Endothelial cell (in vitro differentiated cells): ENCODE data around the gene ZNF442. TPM values are rescaled to one million over a fixed set of nuclear protein-coding genes. Genes with fewer than 3 reads are reported as not detected.
"Not testable (repeated sequence)": the region's sequence is repeated elsewhere in the genome, so short reads cannot be mapped to it uniquely, and the experiment has no call there.

Source experiments
- DNase-seq: peaks from one replicate; pipeline ENCODE4 v3.0.0; 2021; ENCODE audit warnings: low spot score
- H3K27ac Mint-ChIP-seq: one replicate; pipeline ENCODE4 v1.8.0; 2021; ENCODE audit warnings: mixed read lengths, inconsistent platforms; ENCODE audit not compliant: unreplicated experiment
- H3K27me3 Mint-ChIP-seq: one replicate; pipeline ENCODE4 v1.8.0; 2021; ENCODE audit warnings: mild to moderate bottlenecking, moderate library complexity, mixed read lengths, inconsistent platforms; ENCODE audit not compliant: unreplicated experiment
- H3K36me3 Mint-ChIP-seq: one replicate; pipeline ENCODE4 v1.8.0; 2021; ENCODE audit warnings: mild to moderate bottlenecking, low read depth, mixed read lengths, inconsistent platforms; ENCODE audit not compliant: unreplicated experiment
- H3K4me1 Mint-ChIP-seq: one replicate; pipeline ENCODE4 v1.8.0; 2021; ENCODE audit warnings: mild to moderate bottlenecking, mixed read lengths, inconsistent platforms; ENCODE audit not compliant: unreplicated experiment
- H3K4me3 Mint-ChIP-seq: one replicate; pipeline ENCODE4 v1.8.0; 2021; ENCODE audit warnings: mild to moderate bottlenecking, mixed read lengths, inconsistent platforms; ENCODE audit not compliant: unreplicated experiment
- H3K9me3 Mint-ChIP-seq: one replicate; pipeline ENCODE4 v1.8.0; 2021; ENCODE audit warnings: mixed read lengths, inconsistent platforms; ENCODE audit not compliant: unreplicated experiment
- long read RNA-seq: library from polyadenylated mRNA; unstranded; transcript quantifications from one replicate; pipeline ENCODE4 v2.0.0, GENCODE V29; 2020; ENCODE audit not compliant: unreplicated experiment
- total RNA-seq: library from RNA; stranded (reverse); fragmentation: NEBNext Ultra II Directional; extraction: Animal tissue kit (Norgen Biotek cat#: 25700); gene quantifications from one replicate; pipeline ENCODE4 v1.2.1, GENCODE V29; 2021; ENCODE audit not compliant: unreplicated experiment
- TF ChIP-seq, protein P1 (sequence below): fragments of 200-600 bp; sonication (generic); IDR thresholded peaks from one replicate; pipeline ENCODE4 v1.5.0; 2021; ENCODE audit warnings: antibody characterized with exemption; ENCODE audit not compliant: unreplicated experiment

ZNF442 gene
- 4.0 TPM for total RNA-seq
- long read RNA-seq, result 0 reads

DNA sequence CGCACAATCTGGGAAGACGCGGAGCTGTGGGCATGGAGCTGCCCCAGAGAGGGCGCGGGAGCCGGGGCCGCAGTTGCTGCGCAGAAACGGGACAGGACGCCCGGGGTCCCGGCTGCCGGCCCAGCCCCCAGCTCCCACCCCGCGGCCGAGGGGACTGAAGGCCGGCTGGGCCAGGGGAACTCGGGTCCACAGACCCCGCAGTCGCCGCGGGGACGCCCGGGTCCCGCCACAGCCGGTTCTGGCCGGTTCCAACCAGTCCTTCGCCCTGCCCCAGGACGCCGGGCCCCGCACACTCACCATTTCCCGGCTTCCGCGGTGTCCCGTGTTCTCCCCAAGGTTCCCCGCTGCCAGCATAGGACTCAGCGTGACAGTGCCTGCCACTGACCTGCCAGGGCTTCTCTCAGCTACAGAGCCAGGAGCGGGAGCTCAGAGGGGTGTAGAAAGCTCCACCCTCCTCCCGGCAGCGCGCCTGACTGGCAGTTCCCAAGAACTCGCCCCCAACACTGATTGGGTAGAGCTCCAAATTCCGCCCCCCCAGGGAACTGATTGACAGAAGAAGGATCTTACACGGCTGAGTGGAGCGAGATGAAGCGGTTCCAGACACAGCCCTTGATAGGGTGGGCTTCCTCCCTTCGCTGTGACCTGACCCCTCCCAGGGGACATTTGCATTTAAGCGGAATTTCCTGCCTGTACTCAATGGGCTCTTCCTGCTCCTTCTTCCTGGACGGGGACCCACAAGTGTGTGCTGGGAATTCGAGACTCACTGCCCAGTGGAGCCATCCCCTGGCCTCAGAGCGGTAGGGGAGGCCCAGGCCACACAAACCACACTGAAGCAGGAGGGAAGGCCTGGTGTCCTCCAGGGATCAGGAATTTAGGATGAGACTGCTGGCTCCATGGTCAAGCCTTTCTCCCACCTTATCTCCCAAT lies at the start of gene ZNF442:
Gene ZNF442, minus strand, starts transcription at position 448 of the 927 bp plus-strand sequence. CDS start 2,052 bp downstream, outside the sequence.
- Mint-ChIP-seq H3K9me3 (peaks cover 16% of the 10 kb centered on the region), H3K36me3 (peaks cover 37% of the 10 kb centered on the region), H3K27me3 (peaks cover 7% of the 10 kb centered on the region), H3K4me1 (peaks cover 10% of the 10 kb centered on the region), H3K27ac (peak within 1 kb of the TSS; percentile 92), H3K4me3 (peak within 1 kb of the TSS; percentile 95)
- peak; percentile 91 for DNase-seq
- TF ChIP-seq, protein P1, sequence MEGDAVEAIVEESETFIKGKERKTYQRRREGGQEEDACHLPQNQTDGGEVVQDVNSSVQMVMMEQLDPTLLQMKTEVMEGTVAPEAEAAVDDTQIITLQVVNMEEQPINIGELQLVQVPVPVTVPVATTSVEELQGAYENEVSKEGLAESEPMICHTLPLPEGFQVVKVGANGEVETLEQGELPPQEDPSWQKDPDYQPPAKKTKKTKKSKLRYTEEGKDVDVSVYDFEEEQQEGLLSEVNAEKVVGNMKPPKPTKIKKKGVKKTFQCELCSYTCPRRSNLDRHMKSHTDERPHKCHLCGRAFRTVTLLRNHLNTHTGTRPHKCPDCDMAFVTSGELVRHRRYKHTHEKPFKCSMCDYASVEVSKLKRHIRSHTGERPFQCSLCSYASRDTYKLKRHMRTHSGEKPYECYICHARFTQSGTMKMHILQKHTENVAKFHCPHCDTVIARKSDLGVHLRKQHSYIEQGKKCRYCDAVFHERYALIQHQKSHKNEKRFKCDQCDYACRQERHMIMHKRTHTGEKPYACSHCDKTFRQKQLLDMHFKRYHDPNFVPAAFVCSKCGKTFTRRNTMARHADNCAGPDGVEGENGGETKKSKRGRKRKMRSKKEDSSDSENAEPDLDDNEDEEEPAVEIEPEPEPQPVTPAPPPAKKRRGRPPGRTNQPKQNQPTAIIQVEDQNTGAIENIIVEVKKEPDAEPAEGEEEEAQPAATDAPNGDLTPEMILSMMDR, result no peak

DNA sequence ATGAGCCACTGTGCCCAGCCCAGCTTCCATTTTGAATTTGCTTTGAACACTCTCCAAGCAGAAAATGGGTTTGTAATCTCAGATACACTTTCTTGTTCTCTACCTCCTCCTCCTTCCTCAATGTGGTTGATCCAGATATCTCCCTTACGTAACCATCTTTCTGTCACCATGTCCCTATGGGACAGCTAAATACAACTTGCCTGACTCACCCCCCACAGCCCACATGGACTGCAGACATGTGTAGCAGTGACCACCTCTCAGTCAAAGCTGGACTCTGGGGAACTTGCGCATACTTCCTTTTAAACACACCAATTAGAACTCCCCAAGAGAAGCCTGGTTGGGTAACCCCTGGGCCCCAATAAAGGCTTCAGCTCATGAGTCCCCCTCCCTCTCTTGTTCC lies 46.4 kb upstream of the ZNF442 start:
- Mint-ChIP-seq H3K4me1 (no peaks in the 10 kb centered on the region), H3K4me3 (peak overlapping the region; percentile 15), H3K27ac (no peak overlapping the region), H3K9me3 (peaks cover 16% of the 10 kb centered on the region), H3K36me3 (peaks cover 49% of the 10 kb centered on the region), H3K27me3 (peaks cover 1% of the 10 kb centered on the region)
- DNase-seq, result no peak
- TF ChIP-seq, protein P1, result no peak

DNA sequence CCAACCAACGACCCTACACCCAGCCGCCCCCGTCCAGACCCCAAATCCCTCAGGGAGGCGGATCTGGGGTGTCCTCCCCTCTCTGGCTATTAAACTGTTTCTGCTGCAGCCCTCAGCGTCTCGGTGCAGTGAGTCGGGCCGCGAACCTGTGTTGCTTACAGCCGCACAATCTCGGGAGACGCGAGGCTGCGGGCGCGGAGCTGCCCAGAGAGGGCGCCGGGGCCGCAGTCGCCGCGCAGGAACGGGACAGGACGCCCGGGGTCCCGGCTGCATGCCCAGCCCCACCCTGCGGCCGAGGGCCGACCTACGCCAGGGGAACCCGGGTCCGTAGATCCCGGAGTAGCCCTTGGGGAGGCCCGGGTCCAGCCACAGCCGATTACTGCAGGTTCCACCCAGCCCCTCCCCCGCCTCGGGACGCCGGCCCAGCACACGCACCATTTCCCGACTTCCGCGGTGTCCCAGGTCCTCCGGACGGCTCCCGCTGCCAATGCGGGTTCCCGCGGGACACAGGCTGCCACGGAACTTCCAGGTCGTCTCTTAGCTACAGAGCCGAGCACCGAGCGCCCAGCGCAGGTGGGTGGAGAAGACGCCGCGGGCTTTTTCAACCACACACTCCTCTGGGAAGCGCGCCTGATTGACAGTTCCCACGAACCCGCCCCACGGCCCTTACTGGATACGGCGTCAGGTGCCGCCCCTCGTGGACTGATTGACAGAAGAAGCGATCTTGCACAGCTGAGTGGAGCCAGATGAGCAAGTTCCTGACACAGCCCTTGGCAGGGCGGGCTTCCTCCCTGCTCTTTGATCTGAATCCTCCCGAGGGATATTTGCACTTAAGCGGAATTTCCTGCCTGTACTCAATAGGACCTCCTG lies 35.4 kb upstream of the ZNF442 start, which contains the start of gene ZNF799:
Gene ZNF799, minus strand, starts transcription at position 639 of the 870 bp plus-strand sequence. Its CDS starts 201 bp downstream, at position 438.
- peak; percentile 88 for DNase-seq
- Mint-ChIP-seq H3K27me3 (peaks cover 3% of the 10 kb centered on the region), H3K36me3 (peaks cover 15% of the 10 kb centered on the region), H3K27ac (peak within 1 kb of the TSS; percentile 87), H3K4me3 (peak within 1 kb of the TSS; percentile 91), H3K9me3 (peaks cover 9% of the 10 kb centered on the region), H3K4me1 (peaks cover 8% of the 10 kb centered on the region)
- TF ChIP-seq, protein P1, result no peak

DNA sequence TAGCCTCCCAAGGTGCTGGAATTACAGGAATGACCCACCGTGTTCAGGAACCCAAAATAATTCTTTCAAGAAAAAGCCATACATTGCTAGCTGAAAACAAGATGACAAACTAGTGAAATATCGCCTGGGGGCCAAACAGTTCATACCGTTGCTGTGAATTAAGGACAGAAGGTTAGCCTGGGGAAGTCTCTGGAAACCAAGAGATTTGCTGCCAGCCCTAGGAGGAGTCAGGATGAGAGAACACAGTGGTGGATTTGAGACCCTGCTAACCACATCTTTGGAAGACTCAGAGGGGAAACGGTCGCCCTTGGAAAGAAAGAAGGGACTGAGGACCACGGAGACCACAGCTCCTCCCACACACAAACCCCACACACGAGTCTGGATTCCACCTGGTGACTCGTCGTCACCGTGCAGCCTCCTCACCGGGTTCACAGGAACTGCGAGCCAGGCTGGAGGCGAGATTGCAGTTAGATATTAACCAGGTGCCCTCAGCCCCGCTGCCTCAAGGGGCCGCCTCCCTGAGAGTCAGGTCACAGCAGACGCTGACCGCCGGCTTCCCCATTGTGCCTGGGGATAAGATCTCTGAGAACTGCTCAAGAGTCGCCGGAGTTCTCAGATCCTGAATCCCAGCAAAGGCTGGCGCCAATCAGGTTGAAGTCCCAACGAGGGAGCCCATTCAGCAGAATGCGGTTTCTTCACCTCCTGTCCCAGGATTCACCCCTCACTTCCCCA lies 34.6 kb upstream of the ZNF442 start:
- not testable (repeated sequence) for H3K36me3 Mint-ChIP-seq, H3K27me3 Mint-ChIP-seq, DNase-seq, H3K4me1 Mint-ChIP-seq, H3K9me3 Mint-ChIP-seq
- peak overlapping the region; percentile 42 for H3K27ac Mint-ChIP-seq
- H3K4me3 Mint-ChIP-seq, result peak overlapping the region; percentile 91

DNA sequence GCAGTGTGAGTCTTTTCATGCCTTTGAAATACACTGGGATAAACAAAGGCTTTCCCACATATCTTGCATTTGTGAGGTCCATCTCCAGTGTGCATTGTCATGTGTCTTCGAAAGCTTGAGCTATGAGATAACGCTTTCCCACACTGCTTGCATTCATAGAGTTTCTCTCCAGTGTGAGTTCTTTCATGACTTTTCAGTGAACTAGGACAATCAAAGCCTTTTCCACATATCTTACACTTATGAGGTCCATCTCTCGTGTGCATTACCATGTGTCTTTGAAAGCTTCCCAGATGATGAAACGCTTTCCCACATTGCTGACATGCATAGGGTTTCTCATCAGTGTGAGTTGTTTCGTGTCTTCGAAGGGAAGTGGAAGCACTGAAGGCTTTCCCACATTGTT lies 25.7 kb upstream of the ZNF442 start:
- H3K9me3 Mint-ChIP-seq, result peaks cover 21% of the 10 kb centered on the region
- H3K4me1 Mint-ChIP-seq, DNase-seq, H3K27me3 Mint-ChIP-seq, H3K27ac Mint-ChIP-seq: not testable (repeated sequence)
- H3K36me3 Mint-ChIP-seq, result peaks cover 69% of the 10 kb centered on the region
- H3K4me3 Mint-ChIP-seq, result peak overlapping the region; percentile 76

DNA sequence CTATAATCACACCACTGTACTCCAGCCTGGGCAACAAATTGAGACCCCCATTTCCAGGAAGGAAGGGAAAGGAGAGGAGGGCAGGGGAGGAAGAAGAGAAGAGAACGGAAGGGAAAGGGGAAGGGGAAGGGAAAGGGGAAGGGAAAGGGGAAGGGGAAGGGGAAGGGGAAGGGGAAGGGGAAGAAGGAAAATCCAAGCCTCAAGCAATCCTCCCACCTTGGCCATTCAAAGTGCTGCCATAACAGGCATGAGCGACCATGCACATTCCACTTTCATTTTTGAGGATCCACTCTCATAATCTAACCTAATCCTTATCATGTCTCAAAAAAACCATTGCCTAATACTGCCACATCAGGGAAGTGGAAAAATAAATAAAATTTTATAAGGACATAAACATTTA lies 20.9 kb upstream of the ZNF442 start:
- H3K4me1 Mint-ChIP-seq, result not testable (repeated sequence)
- peaks cover 16% of the 10 kb centered on the region for H3K9me3 Mint-ChIP-seq
- peaks cover 54% of the 10 kb centered on the region for H3K36me3 Mint-ChIP-seq

More for the DNA sequence above, 20.9 kb upstream of the ZNF442 start:
- DNase-seq, H3K27ac Mint-ChIP-seq, H3K4me3 Mint-ChIP-seq, H3K27me3 Mint-ChIP-seq: not testable (repeated sequence)
